HG03039 (cell line): ENCODE data around the gene SEC24C.
"Not testable (repeated sequence)": the region's sequence is repeated elsewhere in the genome, so short reads cannot be mapped to it uniquely, and the experiment has no call there.

Source experiments
- ATAC-seq: cut with Tn5 transposase; IDR thresholded peaks from one replicate; pipeline ENCODE4 v1.9.1; 2021; ENCODE audit warnings: mild to moderate bottlenecking, moderate library complexity; ENCODE audit not compliant: unreplicated experiment

Gene SEC24C

GRCh38 chr10:73790886-73791625 lies 46.9 kb downstream of the SEC24C start:
- ATAC-seq: no peak

- ATAC-seq: no peak
Observed at GRCh38 chr10:73791871-73792400, 47.8 kb downstream of the SEC24C start.

DNA sequence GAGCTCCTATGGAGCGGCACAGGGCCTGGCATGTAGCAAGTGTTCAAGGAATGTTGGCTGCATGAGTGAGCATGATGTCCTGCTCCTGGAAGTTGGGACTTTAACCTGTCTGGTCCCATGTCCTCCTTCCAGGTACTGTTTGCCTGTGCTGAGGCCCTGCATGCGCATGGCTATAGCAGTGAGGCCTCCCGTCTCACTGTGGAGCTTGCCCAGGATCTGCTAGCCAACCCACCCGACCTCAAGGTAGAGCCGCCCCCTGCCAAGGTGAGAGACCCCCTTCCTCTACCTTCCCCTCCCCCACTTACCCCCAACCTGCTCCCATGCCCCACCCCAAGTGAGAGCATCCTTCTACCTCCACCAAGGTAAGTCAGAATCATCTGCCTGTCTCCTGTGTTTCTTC lies 49.3 kb downstream of the SEC24C start:
- no peak for ATAC-seq

DNA sequence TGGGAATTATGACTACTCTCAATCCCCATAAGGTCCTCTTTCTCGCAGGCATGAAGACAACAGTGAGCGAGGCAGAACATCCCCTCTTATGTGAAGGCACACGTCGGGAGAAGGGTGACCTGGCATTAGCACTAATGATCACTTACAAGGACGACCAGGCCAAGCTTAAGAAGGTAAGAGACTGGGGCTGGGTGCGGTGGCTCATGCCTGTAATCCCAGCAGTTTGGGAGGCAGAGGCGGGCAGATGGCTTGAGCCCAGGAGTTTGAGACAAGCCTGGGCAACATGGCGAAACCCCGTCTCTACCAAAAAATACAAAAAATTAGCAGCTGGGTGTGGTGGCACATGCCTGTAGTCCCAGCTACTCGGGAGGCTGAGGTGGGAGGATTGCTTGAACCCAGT lies 51.3 kb downstream of the SEC24C start:
- not testable (repeated sequence) for ATAC-seq

DNA sequence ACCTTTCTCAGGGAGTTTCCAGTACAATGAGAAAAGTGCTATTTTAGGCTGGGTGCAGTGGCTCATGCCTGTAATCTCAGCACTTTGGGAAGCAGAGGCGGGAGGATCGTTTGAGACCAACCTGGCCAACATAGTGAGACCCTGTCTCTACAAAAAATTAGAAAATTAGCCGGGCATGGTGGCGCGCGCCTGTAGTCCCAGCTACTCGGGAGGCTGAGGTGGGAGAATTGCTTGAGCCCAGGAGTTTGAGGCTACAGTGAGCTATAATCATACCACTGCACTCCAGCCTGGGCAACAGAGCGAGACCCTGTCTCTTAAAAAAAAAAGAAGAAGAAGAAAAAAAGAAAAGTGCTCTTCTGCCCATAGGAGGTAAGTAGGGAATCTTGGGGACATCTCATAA lies 51.9 kb downstream of the SEC24C start:
- not testable (repeated sequence) for ATAC-seq

GRCh38 chr10:73796766-73797165 lies 52.6 kb downstream of the SEC24C start:
- ATAC-seq: no peak

DNA sequence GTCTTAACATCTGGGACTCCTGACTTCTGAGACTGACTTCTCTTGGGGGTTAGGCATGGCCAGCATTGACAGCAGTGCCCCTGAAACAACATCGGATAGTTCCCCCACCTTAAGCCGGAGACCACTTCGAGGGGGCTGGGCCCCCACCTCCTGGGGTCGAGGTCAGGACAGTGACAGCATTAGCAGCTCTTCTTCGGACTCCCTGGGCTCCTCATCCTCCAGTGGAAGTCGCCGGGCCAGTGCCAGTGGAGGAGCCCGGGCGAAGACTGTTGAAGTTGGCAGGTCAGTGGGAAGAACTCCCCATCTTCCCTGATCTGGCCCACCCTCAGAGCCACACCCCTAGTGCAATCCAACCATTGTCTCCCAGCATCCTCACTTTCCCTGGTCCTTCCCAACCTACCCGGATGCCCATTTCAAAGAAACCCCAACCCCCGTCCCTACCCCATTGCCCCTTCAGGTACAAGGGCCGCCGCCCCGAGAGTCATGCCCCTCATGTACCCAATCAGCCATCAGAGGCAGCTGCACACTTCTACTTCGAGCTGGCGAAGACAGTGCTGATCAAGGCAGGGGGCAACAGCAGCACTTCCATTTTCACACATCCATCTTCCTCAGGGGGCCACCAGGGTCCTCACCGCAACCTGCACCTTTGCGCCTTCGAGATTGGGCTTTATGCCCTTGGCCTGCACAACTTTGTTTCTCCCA lies 53.3 kb downstream of the SEC24C start:
- ATAC-seq: no peak

- no peak for ATAC-seq
Observed at GRCh38 chr10:73798087-73798486, 53.9 kb downstream of the SEC24C start.

GRCh38 chr10:73798927-73799560 lies 54.9 kb downstream of the SEC24C start:
- no peak for ATAC-seq

DNA sequence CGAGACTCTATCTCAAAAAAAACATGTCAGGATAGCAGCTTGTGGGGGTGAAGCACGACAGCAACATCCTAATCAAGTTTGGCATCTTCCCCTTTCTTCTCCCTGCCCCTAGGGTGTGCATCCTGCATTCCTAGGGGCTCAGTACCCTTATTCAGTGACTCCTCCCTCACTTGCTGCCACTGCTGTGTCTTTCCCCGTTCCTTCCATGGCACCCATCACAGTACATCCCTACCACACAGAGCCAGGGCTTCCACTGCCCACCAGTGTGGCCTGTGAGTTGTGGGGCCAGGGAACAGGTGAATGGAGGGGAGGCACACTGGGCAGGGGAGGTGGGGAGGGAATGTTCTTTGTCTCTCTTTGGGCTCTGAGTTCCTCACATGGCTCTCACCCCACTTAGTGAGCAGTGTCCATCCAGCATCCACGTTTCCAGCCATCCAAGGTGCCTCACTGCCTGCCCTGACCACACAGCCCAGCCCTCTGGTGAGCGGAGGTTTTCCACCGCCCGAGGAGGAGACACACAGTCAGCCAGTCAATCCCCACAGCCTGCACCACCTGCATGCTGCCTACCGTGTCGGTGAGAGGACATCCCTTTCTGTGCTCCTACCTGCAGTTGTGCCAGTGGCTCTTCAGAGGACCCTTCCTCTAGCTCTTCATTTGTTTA lies 55.9 kb downstream of the SEC24C start:
- no peak for ATAC-seq

GRCh38 chr10:73800560-73801252 lies 56.5 kb downstream of the SEC24C start:
- no peak for ATAC-seq

DNA sequence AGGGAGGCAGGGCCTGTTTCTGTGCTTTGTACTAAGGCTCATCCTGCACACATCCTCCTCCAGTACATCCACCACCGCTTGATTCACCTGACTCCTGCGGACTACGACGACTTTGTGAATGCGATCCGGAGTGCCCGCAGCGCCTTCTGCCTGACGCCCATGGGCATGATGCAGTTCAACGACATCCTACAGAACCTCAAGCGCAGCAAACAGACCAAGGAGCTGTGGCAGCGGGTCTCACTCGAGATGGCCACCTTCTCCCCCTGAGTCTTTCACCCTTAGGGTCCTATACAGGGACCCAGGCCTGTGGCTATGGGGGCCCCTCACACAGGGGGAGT lies 57.0 kb downstream of the SEC24C start:
- ATAC-seq: no peak

DNA sequence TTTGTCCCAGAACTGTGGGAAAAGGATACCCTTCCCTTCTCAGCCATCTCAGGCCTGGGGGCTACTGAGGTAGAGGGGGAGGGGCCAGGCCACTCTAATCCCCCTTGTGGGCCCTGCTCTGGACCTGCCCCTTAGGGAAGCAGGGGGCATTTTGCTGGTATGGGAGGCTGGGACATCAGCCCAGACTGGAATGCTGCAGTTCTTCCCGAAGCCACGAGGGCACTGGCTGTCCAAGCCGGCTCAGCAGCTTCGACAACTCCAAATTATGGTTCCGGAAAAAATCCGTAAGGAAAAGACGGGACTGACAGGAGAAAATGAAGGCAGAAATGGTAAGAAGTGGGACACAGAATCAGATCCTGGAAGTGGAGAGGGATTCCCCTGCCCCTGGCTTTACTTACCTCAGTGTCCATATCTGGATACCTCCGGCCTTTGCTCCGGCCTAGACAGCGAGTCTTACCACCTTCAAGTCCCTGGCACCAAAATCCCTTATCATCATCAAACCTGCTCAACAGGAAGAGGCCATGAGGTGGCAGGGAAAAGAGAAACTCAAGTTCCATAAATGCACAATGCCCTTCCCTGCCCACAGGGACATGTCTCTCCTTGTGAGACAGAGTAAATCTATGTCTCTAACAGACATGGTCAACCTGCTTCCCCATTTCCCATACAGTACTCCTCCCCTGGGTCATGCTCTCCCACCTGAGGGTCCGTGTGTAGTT lies 58.3 kb downstream of the SEC24C start:
- ATAC-seq: no peak

DNA sequence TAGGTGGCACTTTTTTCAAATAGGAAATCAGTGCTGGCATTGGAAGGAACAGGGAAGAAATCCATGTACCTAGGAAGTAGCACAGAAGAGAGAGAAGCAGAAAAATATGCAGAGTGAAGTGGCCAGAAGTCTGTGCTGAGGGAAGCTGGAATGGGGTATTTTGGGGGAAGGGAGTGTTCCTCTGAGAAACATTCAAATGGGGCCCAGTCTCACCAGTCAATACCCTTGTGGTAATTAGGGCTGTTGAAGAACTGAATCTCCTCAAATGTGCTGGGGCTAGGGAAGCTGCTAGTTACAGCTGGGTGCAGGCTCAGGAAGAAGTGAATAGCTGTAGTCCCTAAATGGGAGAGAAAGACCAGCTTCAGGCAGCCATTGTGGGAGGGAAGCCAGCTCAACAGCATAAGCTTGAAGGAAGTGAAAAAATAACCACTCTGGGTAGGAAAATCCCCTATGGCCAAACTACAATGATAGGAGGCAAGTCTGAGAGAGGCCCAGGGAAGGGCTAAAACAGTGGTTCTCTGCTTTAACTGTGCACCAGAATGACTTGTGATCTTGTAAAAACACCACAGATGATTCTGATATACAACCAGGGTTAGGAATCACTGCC lies 59.6 kb downstream of the SEC24C start:
- peak; percentile 56 for ATAC-seq

- ATAC-seq: no peak
Observed at GRCh38 chr10:73806176-73806950, 62.2 kb downstream of the SEC24C start.

DNA sequence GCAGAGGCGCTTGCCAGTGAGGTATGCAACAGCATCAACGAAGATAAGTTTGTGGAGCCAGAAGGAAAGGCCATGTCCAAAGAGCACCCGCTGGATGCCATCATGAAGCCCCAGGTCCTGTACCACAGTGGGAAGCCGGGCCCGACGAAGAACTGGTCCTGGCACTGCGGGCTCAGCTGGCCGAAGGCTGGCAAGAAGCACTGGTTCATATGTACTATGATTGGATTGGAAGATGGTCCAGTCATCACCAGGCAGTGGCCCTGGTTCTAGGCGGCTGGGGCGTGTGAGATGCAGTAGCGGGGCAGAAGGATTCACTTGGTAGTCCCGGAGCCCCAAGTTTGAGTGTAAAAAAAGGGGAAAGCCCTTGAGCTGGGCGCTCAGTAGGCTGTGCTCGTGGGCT lies 63.3 kb downstream of the SEC24C start:
- ATAC-seq: no peak

DNA sequence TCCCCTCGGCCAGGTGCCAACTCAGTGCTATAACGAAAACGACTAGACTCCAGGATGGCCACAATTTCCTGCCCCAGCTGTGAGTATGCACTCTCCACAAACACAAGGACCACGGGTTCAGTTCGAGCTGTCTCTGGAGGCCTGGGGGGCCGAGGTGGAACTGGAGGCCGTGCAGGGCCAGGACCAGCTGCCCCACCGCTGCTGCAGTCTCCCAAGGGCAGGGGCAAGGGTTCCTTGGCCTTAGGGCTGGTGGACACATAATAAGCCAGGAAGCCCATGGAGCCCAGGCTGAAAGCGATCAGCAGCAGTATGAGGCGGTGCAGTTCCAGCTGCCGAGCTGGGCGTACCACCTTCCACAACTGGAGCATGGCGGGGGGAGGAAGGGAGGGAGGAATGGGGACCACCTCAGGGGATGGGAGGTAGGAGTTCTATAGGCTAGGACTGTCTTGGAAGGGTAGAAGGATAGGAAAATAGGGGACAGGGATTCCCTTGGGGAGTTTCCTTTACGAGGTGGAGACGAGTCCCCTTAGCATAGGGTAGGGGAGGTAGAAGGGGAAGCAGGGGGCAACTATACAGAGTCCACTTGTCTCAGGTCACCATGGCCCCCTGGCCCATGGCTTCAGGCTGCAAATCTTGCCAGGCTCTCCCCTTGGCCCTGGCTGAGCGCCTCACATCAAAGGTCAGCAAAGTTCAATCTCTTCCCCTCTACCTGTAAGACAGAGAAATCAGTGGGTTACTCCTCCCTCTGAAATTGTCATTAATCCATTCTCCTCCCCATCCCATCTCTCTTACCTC lies 64.0 kb downstream of the SEC24C start:
- no peak for ATAC-seq
